Gastrocnemius medialis (tissue), 4 donors: Measurements from ENCODE around the gene IGFBP2.

Source experiments
- POLR2A ChIP-seq, 2 donors: fragments of 450-650 bp; IDR thresholded peaks; one replicate each; pipeline ENCODE4 v1.6.1; 2017; ENCODE audit warnings: antibody characterized with exemption in 2 of 2, mild to moderate bottlenecking in 2 of 2, moderate library complexity in 2 of 2
- TF ChIP-seq, protein P1 (sequence below), 5 experiments: fragments of 450-650 bp in 3 of 5; fragments of 200-600 bp in 2 of 5; sonication (generic) in 2 of 5; IDR thresholded peaks in 4 of 5; conservative IDR thresholded peaks in 1 of 5; 1 replicate in 4 of 5; 2 replicates in 1 of 5; pipeline ENCODE4 v1.5.1; 2016 to 2019; ENCODE audit warnings: antibody characterized with exemption in 5 of 5, mild to moderate bottlenecking in 3 of 5, moderate library complexity in 3 of 5

- TF ChIP-seq, protein P1, sequence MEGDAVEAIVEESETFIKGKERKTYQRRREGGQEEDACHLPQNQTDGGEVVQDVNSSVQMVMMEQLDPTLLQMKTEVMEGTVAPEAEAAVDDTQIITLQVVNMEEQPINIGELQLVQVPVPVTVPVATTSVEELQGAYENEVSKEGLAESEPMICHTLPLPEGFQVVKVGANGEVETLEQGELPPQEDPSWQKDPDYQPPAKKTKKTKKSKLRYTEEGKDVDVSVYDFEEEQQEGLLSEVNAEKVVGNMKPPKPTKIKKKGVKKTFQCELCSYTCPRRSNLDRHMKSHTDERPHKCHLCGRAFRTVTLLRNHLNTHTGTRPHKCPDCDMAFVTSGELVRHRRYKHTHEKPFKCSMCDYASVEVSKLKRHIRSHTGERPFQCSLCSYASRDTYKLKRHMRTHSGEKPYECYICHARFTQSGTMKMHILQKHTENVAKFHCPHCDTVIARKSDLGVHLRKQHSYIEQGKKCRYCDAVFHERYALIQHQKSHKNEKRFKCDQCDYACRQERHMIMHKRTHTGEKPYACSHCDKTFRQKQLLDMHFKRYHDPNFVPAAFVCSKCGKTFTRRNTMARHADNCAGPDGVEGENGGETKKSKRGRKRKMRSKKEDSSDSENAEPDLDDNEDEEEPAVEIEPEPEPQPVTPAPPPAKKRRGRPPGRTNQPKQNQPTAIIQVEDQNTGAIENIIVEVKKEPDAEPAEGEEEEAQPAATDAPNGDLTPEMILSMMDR (IDR thresholded peaks at IDR 0.05 in 4 of 5, conservative IDR thresholded peaks at IDR 0.05 in 1 of 5), result no peak
- no peak for TF ChIP-seq POLR2A (IDR thresholded peaks at IDR 0.05)
Measured at GRCh38 chr2:216678813-216679657, 45.8 kb downstream of the IGFBP2 start.
